Activated CD8-positive, alpha-beta memory T cell treated with anti-CD3 and anti-CD28 coated beads, Interleukin-2, amount 50 U/mL, for 1 hour (primary cell): ENCODE data around the gene ZMYM4.
A peak's percentile ranks its signal among the peaks of the same experiment; 100 is the strongest.

Experiments
- DNase-seq: peaks from one replicate; pipeline ENCODE4 v3.0.0-alpha.2; 2020; ENCODE audit errors: extremely low read depth

ZMYM4 gene

DNA sequence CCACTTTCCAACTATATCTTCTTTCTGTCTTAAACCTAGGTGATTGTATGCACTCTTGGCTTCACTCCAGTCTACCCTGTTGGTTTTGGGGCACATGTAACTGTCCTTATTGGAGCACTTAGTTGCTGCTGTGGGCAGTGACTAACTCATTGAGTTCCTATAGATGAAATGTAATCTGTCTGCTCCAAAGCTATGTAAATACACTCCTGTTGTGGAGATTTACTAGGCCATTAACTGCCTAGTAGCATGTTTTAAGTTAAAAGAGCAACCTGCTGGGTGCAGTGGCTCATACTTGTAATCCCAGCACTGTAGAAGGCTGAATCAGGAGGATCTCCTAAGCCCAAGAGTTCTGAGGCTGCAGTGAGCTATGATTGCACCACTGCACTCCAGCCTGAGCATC lies 137.6 kb downstream of the ZMYM4 start:
- DNase-seq, result no peak

GRCh38 chr1:35407743-35408142 lies 139.2 kb downstream of the ZMYM4 start:
- no peak for DNase-seq

DNA sequence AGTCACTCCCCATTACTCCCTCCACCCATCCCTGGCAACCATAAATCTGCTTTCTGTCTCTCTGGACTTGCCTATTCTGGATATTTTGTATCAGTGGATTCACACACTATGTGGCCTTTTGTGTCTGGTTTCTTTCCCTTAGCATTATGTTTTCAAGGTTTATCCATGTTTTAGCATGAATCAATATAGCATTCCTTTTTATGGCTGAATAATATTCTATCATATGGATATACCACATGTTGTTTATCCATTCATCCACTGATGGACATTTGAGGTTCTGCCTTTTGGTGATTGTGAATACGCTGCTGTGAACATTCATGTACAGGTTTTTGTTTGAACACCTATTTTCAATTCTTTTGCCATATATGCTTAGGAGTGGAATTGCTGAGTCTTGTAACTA lies 140.4 kb downstream of the ZMYM4 start:
- no peak for DNase-seq

GRCh38 chr1:35426097-35426586 lies 157.6 kb downstream of the ZMYM4 start:
- no peak for DNase-seq

DNA sequence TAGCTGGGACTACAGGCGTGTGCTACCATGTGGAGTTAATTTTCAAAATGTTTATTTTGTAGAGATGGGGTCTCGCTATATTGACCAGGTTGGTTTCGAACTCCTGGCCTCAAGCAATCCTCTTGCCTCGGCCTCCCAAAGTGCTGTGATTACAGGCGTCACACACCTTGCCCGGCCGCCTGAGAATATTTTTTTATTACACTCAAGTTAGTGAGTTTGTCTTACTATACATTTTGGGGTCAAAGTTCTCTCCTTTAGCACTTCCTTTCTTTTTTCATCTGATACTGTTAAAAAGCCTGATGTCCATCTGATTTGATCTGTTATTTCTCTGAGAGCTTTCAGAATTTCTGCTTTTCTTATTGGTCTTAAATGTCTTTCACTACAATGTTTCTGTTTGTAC lies 159.9 kb downstream of the ZMYM4 start:
- no peak for DNase-seq

- DNase-seq, result no peak
Measured at GRCh38 chr1:35430762-35431161, 162.3 kb downstream of the ZMYM4 start.

- DNase-seq, result no peak
Measured at GRCh38 chr1:35431173-35431599, 162.7 kb downstream of the ZMYM4 start.

- no peak for DNase-seq
Measured at GRCh38 chr1:35432231-35432630, 163.7 kb downstream of the ZMYM4 start.

- DNase-seq, result no peak
Measured at GRCh38 chr1:35433714-35434113, 165.2 kb downstream of the ZMYM4 start.

DNA sequence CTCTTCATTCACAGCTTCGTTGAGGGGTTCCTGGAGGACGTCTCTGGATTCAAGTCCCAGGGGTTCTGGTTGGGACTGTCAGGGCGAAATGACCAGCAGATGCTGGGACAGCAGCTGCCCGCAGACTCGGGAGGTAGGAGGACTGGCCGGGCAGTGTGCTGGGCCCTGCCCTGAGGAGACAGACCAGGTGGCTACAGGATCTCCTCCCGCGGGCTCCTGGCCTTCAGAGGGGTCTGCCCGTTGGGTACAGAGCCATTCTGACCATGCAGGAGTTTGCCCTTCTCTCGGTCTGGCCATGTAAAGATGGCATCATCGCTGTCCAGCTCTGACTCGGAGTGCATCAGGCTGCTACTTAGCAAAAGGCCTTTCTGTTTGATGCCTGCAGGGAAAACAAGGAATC lies 166.2 kb downstream of the ZMYM4 start:
- no peak for DNase-seq

DNA sequence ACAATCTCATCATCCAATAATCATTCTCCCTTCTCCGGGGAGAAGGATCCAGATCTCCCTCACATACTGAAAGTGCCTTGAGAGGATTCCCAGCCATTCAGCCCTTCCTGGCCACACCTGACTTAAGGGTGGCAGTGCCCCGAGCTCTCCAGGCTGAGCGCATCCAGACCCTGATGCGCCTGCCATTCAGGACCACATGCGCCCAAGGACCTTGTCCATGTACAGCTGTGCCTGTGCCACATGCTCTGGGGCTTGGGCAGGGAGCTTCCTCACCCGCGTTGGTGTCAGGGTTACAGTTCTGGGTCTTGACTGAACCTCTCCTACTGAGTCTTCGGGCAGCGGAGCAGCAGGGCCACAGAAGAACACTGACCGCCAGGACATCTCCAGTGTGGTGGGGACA lies 167.6 kb downstream of the ZMYM4 start:
- no peak for DNase-seq

DNA sequence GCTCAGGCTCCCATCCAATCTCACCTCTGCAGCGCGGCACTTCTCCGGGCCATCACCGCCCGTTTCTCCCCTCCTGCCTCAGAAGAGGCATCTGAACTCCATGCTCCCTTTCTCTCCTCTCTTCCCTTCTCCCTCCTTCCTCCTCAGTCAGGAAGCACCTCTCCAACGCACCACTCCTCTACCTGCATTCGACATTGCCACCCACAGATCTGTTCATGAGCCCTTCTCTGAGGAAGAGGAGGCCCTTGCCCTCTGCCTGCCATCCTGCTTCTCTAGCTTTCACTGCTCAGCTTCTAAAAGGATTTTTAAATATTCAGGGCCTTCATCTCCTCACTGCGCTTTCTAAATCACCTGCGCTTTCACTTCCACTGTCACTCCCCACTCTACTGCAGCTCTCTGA lies 168.7 kb downstream of the ZMYM4 start:
- no peak for DNase-seq

DNA sequence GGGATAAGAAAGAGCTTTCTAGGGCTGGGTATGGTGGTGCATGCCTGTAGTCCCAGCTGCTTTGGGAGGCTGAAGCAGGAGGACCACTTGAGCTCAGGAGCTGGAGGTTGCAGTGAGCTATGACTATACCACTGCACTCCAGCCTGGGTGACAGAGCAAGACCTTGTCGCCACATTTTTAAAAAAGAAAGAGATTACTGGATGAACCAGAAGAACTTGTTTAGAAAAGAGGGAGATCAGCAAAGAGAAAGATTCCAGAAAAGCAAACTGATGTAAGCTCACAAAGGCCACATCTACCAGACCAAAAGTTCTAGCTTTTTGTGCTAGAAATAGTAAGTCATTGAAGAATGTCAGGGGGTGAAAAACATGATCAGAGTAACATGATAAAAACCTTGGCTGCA lies 171.1 kb downstream of the ZMYM4 start:
- no peak for DNase-seq

DNA sequence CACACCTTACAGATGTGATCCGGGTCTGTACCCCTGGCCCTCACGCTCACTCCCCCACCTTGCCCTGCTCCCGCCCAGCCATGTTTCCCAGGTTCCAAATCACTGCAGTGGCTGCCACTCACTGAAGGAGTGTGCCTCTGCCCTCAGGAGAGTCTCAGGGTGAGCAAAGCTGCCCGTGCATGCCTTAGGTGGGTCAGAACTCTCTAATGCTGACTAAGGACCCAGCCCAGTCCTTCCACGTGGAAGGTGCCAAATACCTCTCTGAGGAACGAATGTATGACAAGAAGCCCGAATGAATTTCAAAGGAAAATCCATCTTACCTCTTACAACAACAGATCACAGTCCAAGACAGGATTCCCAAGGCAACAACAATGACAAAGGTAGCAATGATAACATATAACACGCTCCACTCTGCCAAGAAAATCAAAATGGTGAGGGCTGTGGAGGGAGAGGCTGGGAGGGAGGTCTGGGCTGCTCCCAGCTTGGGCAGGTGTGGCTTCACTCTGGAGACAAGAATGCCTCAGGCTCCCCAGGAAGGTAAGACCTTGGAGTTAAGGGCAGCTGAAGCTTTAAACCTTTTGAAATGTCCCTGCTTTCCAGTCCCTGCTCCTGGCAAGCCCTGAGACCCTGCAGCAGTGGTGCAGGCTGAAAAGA lies 173.5 kb downstream of the ZMYM4 start:
- no peak for DNase-seq

DNA sequence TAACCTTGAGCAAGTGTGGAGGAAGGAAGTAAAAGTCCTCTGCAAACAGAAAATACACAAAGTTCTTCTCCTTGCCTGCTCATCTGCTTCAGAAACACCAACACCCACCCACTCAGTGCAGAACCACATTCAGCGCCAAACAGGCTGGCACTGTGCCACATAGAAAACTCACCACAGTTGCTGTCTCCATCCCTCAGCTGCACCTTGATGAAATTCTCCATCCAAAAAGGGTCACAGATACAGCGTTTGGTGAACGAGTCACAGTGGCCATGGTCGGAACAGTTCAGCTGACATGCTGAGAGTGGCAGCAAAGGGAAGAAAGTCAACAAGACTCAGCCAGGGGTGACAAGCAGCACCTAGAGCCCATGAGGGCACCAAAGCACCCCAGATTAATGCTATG lies 174.2 kb downstream of the ZMYM4 start:
- DNase-seq, result no peak

DNA sequence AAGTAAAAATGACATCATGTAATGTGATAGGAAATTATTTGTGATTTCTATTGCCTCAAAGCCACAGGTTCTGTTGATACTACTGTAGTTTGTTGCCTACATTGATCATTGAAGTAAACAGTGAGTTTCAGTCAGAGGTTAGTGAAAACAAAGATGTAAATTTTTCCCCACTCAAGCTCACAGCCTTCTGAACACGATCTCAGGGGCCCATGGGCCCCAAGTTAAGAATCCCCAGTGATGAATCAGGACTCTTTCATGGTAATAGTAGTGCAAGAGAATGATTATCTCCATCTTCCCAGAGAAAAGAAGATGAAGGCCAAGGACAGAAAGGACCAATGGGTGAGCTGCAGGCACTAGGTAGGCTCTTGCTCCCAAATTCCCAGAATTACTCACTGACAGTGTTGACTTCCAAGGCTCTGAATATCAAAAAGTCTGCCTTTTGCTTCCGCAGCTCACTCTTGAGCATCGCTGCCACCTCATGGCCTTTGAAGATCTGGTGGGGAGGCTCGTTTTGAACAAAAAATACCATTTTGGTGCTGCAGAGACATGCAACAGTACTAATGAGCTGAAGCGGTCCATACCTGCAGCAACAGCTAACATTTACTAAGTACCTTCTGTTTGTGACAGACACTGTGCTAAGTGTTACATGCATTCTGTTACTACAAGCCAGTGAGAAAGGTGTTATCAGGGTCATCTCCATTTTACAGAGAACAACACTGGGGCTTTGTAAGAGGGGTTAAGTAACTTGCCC lies 175.4 kb downstream of the ZMYM4 start:
- DNase-seq, result no peak

DNA sequence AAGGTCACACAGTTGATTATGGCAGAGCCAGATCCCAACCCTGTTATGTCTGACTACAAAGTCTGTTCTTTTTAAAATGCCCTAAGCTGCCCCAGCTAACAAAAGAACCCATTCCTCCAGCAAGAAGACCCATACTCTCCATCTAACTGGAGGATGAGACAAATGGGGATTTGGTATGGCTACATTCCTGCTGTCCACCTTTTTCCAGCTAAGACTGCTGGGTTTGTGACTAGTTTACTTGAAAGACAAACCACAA lies 175.9 kb downstream of the ZMYM4 start:
- no peak for DNase-seq

DNA sequence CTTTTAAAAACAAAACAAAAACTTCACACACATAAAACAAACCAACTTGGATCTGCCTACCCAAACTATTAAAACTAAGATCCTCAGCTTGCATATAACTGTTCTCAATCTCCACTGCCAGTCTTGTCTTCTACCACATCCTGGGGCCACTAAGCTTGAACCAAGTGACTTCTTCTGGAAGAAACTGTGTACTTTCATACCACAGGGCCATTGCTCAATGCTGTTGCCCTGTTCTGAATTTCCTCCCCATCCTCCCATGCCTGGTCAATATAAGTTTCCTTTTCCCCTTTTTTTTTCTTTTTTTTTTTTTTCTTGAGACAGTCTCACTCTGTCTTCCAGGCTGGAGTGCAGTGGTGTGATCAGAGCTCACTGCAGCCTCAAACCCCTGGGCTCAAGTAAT lies 178.8 kb downstream of the ZMYM4 start:
- DNase-seq, result no peak

GRCh38 chr1:35448344-35448801 lies 179.9 kb downstream of the ZMYM4 start:
- DNase-seq, result no peak

DNA sequence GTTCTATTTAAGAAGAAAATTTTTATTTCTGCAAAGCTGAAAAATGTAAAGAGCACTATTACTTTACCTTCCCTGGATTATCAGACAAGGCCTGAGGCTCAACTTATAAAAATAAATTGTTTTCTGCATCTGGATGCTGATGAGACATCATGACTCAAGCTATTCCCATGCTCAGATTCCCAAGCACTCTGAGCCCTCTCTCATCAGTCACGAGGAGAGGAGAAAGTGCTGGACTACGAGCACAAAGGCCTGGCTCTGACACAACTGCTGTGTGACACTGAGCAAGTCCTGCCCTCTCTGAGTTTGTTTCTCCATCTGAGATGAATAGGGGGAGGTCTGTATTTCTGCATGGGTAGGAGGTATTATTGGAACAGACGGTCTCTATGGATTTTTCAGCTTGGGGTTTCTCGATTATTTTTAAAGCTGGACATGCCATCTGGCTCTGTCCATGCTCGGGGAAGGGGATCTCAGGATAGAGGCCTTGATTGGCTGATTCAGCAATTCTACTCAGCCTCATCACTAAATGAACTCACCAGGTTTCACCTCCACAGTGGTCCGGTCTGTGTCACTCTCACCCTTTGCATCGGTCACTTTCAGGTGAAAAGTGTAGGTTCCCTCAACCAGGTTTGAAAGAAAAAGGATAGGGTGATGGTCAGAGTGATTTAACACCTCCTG lies 181.0 kb downstream of the ZMYM4 start:
- no peak for DNase-seq

DNA sequence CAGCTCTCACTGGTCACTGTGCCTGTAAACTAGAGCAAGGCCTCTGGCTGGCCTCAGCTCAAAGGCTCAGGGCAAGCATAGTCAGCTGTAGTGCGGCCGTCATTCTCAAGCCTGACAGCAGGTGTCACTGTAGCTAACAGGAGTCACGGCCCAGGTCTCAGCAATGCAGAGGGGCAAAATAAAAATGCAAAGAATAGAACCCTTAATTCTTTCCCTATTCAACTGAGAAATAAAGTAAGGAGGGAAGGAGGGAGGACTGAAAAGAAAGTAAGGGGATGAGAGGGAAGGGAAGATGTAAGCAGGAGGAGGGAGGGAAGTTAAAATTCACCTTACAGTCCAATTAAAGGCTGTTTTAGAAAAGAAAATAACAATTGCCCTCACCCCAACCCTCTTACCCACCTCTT lies 182.6 kb downstream of the ZMYM4 start:
- DNase-seq, result peak; percentile 47

DNA sequence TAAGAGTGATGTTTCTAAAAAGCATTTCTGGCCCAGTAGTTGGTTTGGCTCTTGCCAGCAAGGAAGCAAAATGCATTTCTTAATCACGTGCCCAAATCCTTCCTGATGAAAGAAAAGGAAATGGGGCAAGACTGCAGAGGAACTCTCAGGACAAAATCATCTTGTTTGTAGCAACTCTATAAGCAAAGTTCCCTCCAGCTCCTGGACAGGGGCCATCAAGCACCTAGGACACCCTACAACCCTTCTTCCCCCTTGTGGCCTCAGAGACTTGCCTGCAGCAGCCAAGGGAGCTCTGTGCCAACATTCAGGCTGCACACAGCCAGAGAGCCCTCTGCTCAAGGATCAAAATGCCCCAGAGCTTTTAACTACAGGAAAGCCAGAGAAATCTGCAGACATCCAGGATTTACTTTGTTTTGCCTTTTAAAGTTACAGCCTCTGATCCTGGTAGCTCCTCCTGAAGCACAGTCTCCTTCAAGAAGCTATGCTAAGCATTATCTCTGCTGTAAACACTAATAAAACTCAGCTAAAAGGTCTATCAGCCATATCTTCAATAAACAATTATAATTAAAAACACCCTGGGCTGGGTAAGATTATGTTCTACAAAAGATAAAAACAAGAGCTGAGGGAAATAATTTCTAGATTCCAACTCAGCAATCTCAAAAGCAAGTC lies 183.7 kb downstream of the ZMYM4 start:
- no peak for DNase-seq

DNA sequence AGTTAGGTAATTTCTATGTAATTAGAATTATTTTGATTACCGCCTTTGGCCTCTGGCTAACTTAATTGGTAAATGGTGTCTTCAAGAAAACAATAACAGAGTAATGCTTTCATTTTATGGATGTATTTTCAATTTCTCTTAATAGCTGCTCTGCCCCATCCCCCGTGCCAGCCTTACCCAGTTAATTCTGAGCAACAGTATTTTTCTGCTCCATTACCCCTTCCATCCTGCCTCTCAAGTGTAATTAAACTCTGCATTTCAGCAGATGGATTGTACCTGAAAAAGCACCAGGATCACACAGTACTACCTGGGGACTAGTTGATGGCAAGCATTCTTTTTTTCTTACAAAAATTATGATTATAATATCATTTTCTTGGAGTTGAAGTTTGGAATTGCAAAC lies 184.5 kb downstream of the ZMYM4 start:
- no peak for DNase-seq
